HTR-8/SVneo (cell line): Measurements from ENCODE around the gene CDYL2.

Source experiments
- DNase-seq: peaks from one replicate; pipeline ENCODE4 v3.0.0; 2011; ENCODE audit warnings: low spot score, mixed read lengths; ENCODE audit not compliant: insufficient read length
- FAIRE-seq: peaks from 2 replicates; lab custom pipeline; 2011; peaks lifted over from hg19 to GRCh38; lab: Jason Lieb, UNC

CDYL2 gene

DNA sequence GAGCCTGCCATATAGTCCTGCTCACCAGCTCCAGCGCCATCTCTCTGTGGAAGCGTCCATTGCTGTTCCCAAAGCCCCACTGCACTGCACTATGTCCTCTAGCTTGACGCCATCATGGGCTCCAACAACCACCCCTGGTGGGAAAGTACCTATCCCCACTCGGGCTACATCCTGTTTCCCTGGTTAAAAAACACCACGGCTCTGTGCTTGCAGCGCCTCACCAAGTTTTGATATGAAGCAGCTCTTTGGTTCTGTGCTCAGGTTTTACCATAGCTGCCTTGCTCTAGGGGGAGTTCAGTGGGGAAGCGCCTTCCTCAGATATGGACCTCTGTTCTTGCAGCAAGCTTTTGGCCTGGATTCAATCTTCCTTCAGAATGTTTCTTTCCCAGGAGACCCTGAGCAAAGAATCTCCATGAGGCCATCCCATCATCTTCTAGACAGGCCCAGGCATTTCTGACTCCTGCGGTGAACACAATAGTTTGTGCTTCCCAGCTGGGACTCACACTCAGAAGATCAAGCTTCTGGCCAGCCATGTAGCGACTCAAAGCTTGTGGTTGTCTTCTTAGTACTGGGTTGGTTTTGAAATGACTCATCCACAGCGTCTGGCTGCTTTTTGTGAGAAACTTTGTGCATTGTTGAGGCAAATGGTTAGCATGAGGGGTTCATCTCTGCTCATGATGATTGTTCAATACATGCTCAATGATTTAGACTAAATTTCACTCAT is 224.1 kb downstream of the CDYL2 start:
- FAIRE-seq = no peak
- no peak for DNase-seq

GRCh38 chr16:80577485-80578280 is 226.7 kb downstream of the CDYL2 start:
- DNase-seq = no peak
- no peak for FAIRE-seq

DNA sequence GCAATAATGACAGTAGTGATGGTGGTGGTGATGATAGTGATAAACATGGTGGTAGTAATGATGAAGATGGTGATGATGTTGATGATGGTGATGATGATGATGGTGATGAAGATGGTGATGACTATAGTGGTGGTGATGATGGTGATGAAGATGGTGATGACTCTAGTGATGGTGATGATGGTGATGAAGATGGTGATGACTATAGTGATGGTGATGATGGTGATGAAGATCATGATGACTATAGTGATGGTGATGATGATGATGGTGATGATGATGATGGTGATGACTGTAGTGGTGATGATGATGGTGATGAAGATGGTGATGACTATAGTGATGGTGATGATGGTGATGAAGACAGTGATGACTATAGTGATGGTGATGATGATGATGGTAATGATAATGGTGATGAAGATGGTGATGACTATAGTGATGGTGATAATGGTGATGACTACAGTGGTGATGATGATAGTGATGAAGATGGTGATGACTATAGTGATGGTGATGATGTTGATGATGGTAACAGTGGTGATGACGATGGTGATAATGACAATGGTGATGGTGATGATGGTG is 228.0 kb downstream of the CDYL2 start:
- no peak for DNase-seq
- FAIRE-seq = peak; percentile 99

GRCh38 chr16:80573700-80574120 is 230.7 kb downstream of the CDYL2 start:
- FAIRE-seq (no peak), DNase-seq (no peak)

DNA sequence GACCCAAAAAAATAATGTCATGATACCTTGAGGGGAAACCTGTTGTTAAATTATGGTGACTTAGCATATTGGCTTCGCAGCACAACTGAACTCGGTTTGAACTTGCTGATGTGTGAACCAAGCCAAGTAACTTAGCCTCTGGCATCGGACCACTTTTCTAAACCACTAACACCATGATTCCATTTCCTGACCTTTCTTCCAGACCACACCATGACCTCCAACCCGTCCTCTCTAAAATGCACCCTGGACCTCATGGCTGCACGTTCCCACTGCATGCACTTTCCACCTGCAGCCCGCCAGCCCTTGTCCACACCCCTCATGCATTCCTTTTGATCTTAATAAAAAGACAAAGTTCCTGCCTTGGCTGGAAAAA is 234.3 kb downstream of the CDYL2 start:
- DNase-seq = peak; percentile 36
- no peak for FAIRE-seq

- DNase-seq (peak; percentile 92), FAIRE-seq (peak; percentile 97)
Measured at GRCh38 chr16:80569440-80570105, 234.8 kb downstream of the CDYL2 start.

DNA sequence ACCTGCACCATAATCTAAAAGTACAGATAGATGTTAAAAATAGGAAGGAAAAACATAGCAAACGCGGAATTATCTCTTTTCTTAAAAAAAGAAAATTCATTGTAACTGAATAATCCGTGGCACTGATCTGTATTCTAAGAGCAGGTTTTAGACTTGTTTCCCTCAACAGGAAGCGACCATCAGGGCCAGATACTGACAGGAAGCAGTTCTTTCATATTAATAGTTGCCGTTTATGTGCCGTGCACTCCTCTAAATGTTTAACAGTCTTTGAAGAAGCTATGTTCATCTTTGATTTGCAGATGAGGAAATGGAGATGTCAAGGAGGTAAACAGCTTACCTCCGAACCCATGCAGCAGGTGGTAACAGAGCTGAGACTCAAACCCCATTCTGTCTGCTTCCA is 240.0 kb downstream of the CDYL2 start:
- no peak for DNase-seq
- FAIRE-seq = no peak

DNA sequence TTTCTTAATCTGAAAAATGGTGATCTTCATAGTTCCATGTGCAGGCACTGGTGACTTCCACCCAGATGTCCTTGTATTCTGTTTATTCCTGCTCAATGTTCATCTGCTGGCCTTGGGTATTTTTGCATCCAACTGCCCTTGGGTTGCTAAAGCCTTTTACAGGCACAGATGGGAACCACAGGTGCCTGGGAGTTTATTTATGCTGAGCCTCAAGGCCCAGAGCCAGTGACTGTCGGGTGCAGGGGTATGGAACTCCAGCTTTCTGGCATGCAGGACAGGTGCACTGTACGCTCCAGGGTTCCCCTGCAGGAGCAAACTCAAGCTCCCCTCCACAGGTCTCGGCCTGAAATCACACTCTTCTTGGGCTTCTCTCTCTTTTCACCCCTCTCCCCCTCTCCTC is 241.3 kb downstream of the CDYL2 start:
- FAIRE-seq (no peak), DNase-seq (no peak)

GRCh38 chr16:80559369-80559768 is 245.0 kb downstream of the CDYL2 start:
- no peak for FAIRE-seq

DNA sequence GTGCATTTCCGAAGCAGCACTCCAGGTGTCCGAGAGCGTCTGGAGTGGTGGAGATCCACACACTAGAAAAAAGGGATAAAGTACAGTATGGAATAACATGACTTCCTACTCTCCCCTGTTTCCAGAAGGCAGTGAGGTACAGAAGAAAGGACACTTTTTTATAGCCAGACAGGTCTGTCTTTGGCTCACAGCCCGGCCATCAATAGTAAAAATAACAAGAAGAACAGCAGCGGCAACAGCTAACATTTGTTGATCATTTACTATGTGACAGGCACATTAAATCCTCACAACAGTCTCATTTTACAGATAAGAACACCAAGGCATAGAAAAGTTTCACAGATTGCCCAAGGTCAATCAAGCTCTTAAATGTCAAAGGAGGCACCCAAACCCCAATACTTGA is 247.4 kb downstream of the CDYL2 start:
- no peak for FAIRE-seq
- no peak for DNase-seq

More at GRCh38 chr16:80559369-80559768, 245.0 kb downstream of the CDYL2 start:
- DNase-seq = no peak

GRCh38 chr16:80556481-80556880 is 247.9 kb downstream of the CDYL2 start:
- FAIRE-seq (no peak), DNase-seq (no peak)

GRCh38 chr16:80554033-80554432 is 250.4 kb downstream of the CDYL2 start:
- FAIRE-seq (no peak), DNase-seq (no peak)

GRCh38 chr16:80552277-80552676 is 252.1 kb downstream of the CDYL2 start:
- FAIRE-seq = peak; percentile 92
- DNase-seq = no peak
